HL-60 (cell line): ENCODE results near the gene THAP3.

Experiments
- CTCF ChIP-seq: IDR thresholded peaks from one replicate; pipeline ENCODE4 v1.5.1; 2011; ENCODE audit warnings: low read length, control low read depth, inconsistent platforms; ENCODE audit not compliant: insufficient read depth
- GABPA ChIP-seq: IDR thresholded peaks from 2 replicates; pipeline ENCODE4 v1.6.1; 2012; ENCODE audit warnings: low read depth
- POLR2AphosphoS5 ChIP-seq: IDR thresholded peaks from 2 replicates; pipeline ENCODE4 v1.6.1; 2012; ENCODE audit warnings: low read depth
- SPI1 ChIP-seq: IDR thresholded peaks from 2 replicates; pipeline ENCODE4 v1.6.1; 2012; ENCODE audit warnings: low read depth, mild to moderate bottlenecking, borderline replicate concordance
- TF ChIP-seq, protein P1 (sequence below): IDR thresholded peaks from 2 replicates; pipeline ENCODE4 v1.6.1; 2012; ENCODE audit warnings: low read depth; ENCODE audit not compliant: insufficient replicate concordance

DNA sequence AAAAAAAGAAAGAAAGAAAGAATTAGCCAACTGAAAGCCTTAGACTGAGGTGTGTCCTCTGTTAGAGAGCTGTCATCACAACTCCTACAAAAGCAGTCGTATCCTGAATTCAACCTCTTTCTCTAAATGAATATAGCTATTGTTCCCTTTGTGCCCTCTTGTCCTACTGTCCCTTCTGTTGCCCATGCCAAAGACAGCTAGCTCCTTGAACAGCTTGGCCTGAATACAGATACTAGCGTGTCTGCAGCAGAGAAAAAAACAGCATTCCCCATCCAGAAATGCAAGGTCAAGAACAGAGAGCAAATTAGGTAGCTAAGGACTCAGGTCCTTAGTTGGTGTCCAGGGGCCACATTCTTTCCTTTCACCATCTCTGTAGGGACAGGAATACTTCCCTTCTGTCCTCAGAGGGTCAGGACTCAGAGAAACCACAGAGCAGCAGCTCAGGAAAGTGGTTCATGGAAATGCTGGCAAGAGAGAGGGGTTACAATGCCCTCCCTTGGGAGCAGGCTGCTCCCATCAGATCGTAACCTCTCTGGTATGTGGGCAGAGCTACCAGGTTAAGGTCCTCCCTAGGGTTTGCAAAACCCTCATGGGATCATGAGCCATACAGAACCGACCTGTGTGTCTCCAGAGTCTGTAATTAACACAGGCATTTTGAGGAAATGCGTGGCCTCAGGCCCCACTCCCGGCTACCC, 46.7 kb upstream of the THAP3 start:
- TF ChIP-seq, protein P1, sequence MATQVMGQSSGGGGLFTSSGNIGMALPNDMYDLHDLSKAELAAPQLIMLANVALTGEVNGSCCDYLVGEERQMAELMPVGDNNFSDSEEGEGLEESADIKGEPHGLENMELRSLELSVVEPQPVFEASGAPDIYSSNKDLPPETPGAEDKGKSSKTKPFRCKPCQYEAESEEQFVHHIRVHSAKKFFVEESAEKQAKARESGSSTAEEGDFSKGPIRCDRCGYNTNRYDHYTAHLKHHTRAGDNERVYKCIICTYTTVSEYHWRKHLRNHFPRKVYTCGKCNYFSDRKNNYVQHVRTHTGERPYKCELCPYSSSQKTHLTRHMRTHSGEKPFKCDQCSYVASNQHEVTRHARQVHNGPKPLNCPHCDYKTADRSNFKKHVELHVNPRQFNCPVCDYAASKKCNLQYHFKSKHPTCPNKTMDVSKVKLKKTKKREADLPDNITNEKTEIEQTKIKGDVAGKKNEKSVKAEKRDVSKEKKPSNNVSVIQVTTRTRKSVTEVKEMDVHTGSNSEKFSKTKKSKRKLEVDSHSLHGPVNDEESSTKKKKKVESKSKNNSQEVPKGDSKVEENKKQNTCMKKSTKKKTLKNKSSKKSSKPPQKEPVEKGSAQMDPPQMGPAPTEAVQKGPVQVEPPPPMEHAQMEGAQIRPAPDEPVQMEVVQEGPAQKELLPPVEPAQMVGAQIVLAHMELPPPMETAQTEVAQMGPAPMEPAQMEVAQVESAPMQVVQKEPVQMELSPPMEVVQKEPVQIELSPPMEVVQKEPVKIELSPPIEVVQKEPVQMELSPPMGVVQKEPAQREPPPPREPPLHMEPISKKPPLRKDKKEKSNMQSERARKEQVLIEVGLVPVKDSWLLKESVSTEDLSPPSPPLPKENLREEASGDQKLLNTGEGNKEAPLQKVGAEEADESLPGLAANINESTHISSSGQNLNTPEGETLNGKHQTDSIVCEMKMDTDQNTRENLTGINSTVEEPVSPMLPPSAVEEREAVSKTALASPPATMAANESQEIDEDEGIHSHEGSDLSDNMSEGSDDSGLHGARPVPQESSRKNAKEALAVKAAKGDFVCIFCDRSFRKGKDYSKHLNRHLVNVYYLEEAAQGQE: no peak
- TF ChIP-seq POLR2AphosphoS5: no peak
- no peak for TF ChIP-seq CTCF
- TF ChIP-seq GABPA: no peak
- TF ChIP-seq SPI1: no peak
